Heart left ventricle (tissue), 16 donors: ENCODE measurements around the gene NUP62. TPM values are rescaled to one million over a fixed set of nuclear protein-coding genes. Genes with fewer than 3 reads are reported as not detected.
A peak's percentile ranks its signal among the peaks of the same experiment; 100 is the strongest.

Source experiments
- ATAC-seq, 4 donors: fragments of 200-7000 bp; cut with Tn5 transposase; one replicate each; pipeline ENCODE4 v1.9.1; 2020 to 2022; ENCODE audit warnings: moderate library complexity in 4 of 4, mild to moderate bottlenecking in 3 of 4, moderate number of reproducible peaks in 1 of 4
- DNase-seq, 5 donors: peaks; one replicate each; pipeline ENCODE4 v3.0.0-alpha.2; 2020
- H3K27ac ChIP-seq, 12 donors: fragments of 200-600 bp; sonication (generic) in 4 of 12; one replicate each; pipeline versions ENCODE4 v1.5.0 to v1.8.0; 2016 to 2022; ENCODE audit warnings: mild to moderate bottlenecking in 2 of 12
- H3K27me3 ChIP-seq, 9 donors: fragments of 200-600 bp; sonication (generic) in 2 of 9; one replicate each; pipeline versions ENCODE4 v1.5.1 to v1.8.0; 2016 to 2022; ENCODE audit warnings: mild to moderate bottlenecking in 3 of 9
- H3K36me3 ChIP-seq, 9 donors: fragments of 200-600 bp; sonication (generic) in 2 of 9; one replicate each; pipeline versions ENCODE4 v1.5.0 to v1.8.0; 2018 to 2022; ENCODE audit warnings: mild to moderate bottlenecking in 2 of 9
- H3K4me1 ChIP-seq, 12 donors: fragments of 200-600 bp; sonication (generic) in 4 of 12; one replicate each; pipeline versions ENCODE4 v1.5.0 to v1.8.0; 2016 to 2022; ENCODE audit warnings: mild to moderate bottlenecking in 3 of 12
- H3K4me3 ChIP-seq, 12 donors: fragments of 200-600 bp; sonication (generic) in 4 of 12; one replicate each; pipeline versions ENCODE4 v1.5.0 to v1.8.0; 2017 to 2022; ENCODE audit warnings: mild to moderate bottlenecking in 9 of 12, moderate library complexity in 4 of 12
- H3K9me3 ChIP-seq, 12 donors: fragments of 200-600 bp; sonication (generic) in 4 of 12; one replicate each; pipeline versions ENCODE4 v1.5.0 to v1.8.0; 2016 to 2022; ENCODE audit warnings: mild to moderate bottlenecking in 1 of 12
- CTCF ChIP-seq, 12 donors: fragments of 200-600 bp; sonication (generic) in 4 of 12; IDR thresholded peaks; one replicate each; pipeline versions ENCODE4 v1.5.0 to v1.8.0; 2018 to 2022; ENCODE audit warnings: antibody characterized with exemption in 12 of 12, mild to moderate bottlenecking in 5 of 12
- POLR2A ChIP-seq, 2 donors: fragments of 450-650 bp; IDR thresholded peaks; one replicate each; pipeline ENCODE4 v1.6.1; 2017; ENCODE audit warnings: antibody characterized with exemption in 2 of 2, mild to moderate bottlenecking in 2 of 2, moderate library complexity in 2 of 2
- WGBS, 4 donors: extraction: QIAGEN DNeasy Blood & Tissue Kit in 2 of 4; methylation state at CpG; one replicate each; pipeline versions ENCODE4 v1.1.5 to v1.1.7; 2013 to 2018; 5-methylcytosine and 5-hydroxymethylcytosine counted together
- intact Hi-C, 10 donors: fragments of 100-400 bp; cut with DNase I; formaldehyde crosslinking; loops; one replicate each; pipeline versions ENCODE4 v1.11.1 to v1.14.2; 2022
- polyA plus RNA-seq, 2 donors: library from polyadenylated mRNA; stranded (reverse); fragments of 200-250 nt; gene quantifications; one replicate each; pipeline ENCODE4 v1.2.3, GENCODE V29; 2013
- total RNA-seq, 9 donors: library from RNA; depleted of rRNA in 2 of 9; stranded (reverse); fragments of >200 nt in 2 of 9; fragmentation: NEBNext Ultra II Directional in 3 of 9; extraction: Animal tissue kit (Norgen Biotek cat#: 25700) in 3 of 9; gene quantifications; one replicate each; pipeline versions ENCODE4 v1.1.0 to v1.2.4, GENCODE V29; 2016 to 2023
- donor health status: ischemic (EF 13 %, LVEDD 7.1; RV severe dilation, severe dysfunction).
- donor health status: healthy with polysubstance abuse.
- donor health status: DM: no; HTN: yes; CAD: no.
- donor health status: DM: no; HTN: no; CAD: no.
- donor health status: ischemic (EF 25% LVEDD 6.9; RV normal size, moderate dysfunction).
- donor health status: ischemic (EF 25% LVEDD 5.7; RV mildly dilated, moderate dysfunction).
- donor health status: healthy.
- donor health status: DM: yes; HTN: yes; CAD: no.
- donor health status: ischemic (EF 35%, LVEDD 5.7; RV mildly dilated, moderate dysfunction).
- donor health status: nonischemic (EF 11% LVEDD 7.7; RV severe dilation, severe dysfunction).
- donor health status: DM: yes; HTN: yes; CAD: no.
- donor health status: PGD.
- donor health status: ischemic (EF 29% LVEDD 5.4; RV normal size, mild dysfunction).
- donor health status: nonischemic (EF 23%, LVEDD 6.1; RV moderate dilation, normal function).

Gene NUP62
- total and polyA plus RNA-seq, 11 donors, result 14.0 to 61.9 (median 33.0) TPM

- Histone ChIP-seq H3K27me3 (no peaks in the 10 kb centered on the region), H3K9me3 (no peaks in the 10 kb centered on the region), H3K4me3 (no peak overlapping the region), H3K36me3 (peaks cover 0 to 86% (median 42%) of the 10 kb centered on the region in 9 donors), H3K27ac (no peak overlapping the region), H3K4me1 (peaks cover 0 to 58% (median 8%) of the 10 kb centered on the region in 12 donors)
- WGBS, 4 donors, result 92 to 94% (median 93%) methylated on average over 23 to 24 of the region's 24 CpGs
- DNase-seq (no peak), ATAC-seq (no peak)
- TF ChIP-seq POLR2A (IDR thresholded peaks at IDR 0.05) (no peak), CTCF (IDR thresholded peaks at IDR 0.05) (no peak)
- intact Hi-C loops, result no loop called here
Measured at GRCh38 chr19:49920624-49921363, 8.5 kb downstream of the NUP62 start.

- DNase-seq, result no peak
- Histone ChIP-seq H3K27me3 (no peaks in the 10 kb centered on the region), H3K27ac (no peak overlapping the region), H3K36me3 (peaks cover 0 to 86% (median 24%) of the 10 kb centered on the region in 9 donors), H3K9me3 (no peaks in the 10 kb centered on the region), H3K4me1 (peaks cover 0 to 35% (median 0%) of the 10 kb centered on the region in 12 donors), H3K4me3 (no peak overlapping the region)
- TF ChIP-seq POLR2A (IDR thresholded peaks at IDR 0.05) (no peak), CTCF (IDR thresholded peaks at IDR 0.05) (no peak)
- no peak for ATAC-seq
- intact Hi-C loops, result no loop called here
- 93 to 97% (median 96%) methylated on average over 8 of the region's 8 CpGs for WGBS, 4 donors
Measured at GRCh38 chr19:49918089-49918488, 11.2 kb downstream of the NUP62 start.

GRCh38 chr19:49916839-49917733, 12.2 kb downstream of the NUP62 start:
- H3K4me1 ChIP-seq, result peaks cover 0 to 35% (median 0%) of the 10 kb centered on the region in 12 donors
- DNase-seq (peak in 1 of 5 donors; percentile 48), ATAC-seq (peak in 1 of 4 donors; percentile 22)
- no peak overlapping the region for H3K4me3 ChIP-seq
- H3K9me3 ChIP-seq, result no peaks in the 10 kb centered on the region
- no peaks in the 10 kb centered on the region for H3K27me3 ChIP-seq
- WGBS, 4 donors, result 84 to 93% (median 89%) methylated on average over 21 of the region's 21 CpGs
- H3K27ac ChIP-seq, result peak overlapping the region in 1 of 12 donors; percentile 58
- TF ChIP-seq POLR2A (IDR thresholded peaks at IDR 0.05) (no peak), CTCF (IDR thresholded peaks at IDR 0.05) (no peak)
- peaks cover 0 to 87% (median 30%) of the 10 kb centered on the region in 9 donors for H3K36me3 ChIP-seq
- intact Hi-C loops, result no loop called here

GRCh38 chr19:49915271-49915670, 14.0 kb downstream of the NUP62 start:
- WGBS, 4 donors, result 94 to 96% (median 95%) methylated on average over 6 of the region's 6 CpGs
- Histone ChIP-seq H3K36me3 (peaks cover 0 to 69% (median 27%) of the 10 kb centered on the region in 9 donors), H3K4me3 (no peak overlapping the region), H3K4me1 (peaks cover 0 to 47% (median 4%) of the 10 kb centered on the region in 12 donors), H3K9me3 (no peaks in the 10 kb centered on the region), H3K27ac (no peak overlapping the region), H3K27me3 (no peaks in the 10 kb centered on the region)
- ATAC-seq, result no peak
- DNase-seq, result no peak
- TF ChIP-seq POLR2A (IDR thresholded peaks at IDR 0.05) (no peak), CTCF (IDR thresholded peaks at IDR 0.05) (peak in 1 of 12 donors; percentile 7)
- intact Hi-C loops, result no loop called here
